ENCODE data around the gene CYBB. TPM values are rescaled to one million over a fixed set of nuclear protein-coding genes. Genes with fewer than 3 reads are reported as not detected.

The CYBB gene
- total and polyA plus RNA-seq, 2 of the 4 experiments (the other 2 are of a cell fraction) = not detected

DNA sequence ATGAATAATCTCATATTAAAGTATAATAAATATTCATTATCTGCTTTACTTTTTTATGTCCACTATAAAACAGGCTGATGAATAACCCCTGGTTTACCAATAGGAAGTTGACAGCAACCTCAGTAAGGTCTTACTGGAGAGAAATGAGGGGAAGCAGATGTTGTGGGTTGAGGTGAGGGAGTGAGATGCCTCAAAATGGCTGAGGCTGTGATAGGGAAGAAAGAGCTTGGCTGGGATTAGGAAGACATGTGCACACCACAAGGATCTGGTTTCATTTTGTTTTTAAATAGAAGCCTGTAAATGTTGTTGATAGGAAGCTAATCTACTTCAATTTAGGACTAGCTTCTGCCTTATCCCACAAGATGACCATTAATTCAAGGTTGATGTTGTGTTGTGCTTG lies 14.4 kb upstream of the CYBB start:
- Histone ChIP-seq H3K56ac (ENCODE audit: extremely low read depth, insufficient read depth, low read length) (no peak overlapping the region), H2BK5ac (ENCODE audit: low read depth, low read length, poor library complexity, severe bottlenecking) (no peak overlapping the region), H3K9me3 (ENCODE audit: control insufficient read depth, insufficient read depth, low read length) (no peaks in the 10 kb centered on the region), H3K18ac (ENCODE audit: low read depth, low read length) (no peak overlapping the region), H3K4me3 (ENCODE audit: insufficient read depth, low read depth, low read length) (no peak overlapping the region), H3K14ac (replicated peaks; ENCODE audit: low read depth, low read length) (no peak overlapping the region), H4K5ac (ENCODE audit: low read depth, low read length) (no peak overlapping the region), H2BK120ac (ENCODE audit: low read depth, low read length) (no peak overlapping the region), H2BK15ac (ENCODE audit: low read depth, low read length) (no peak overlapping the region), H2AK5ac (ENCODE audit: low read depth, low read length) (no peak overlapping the region), H4K91ac (ENCODE audit: insufficient read depth, low read depth, low read length) (no peak overlapping the region), H2BK20ac (ENCODE audit: low read depth, low read length) (no peak overlapping the region), H3K27ac (ENCODE audit: insufficient read depth, low read length) (no peak overlapping the region), H2AFZ (replicated peaks; ENCODE audit: low read length, poor library complexity) (no peak overlapping the region), H4K20me1 (ENCODE audit: insufficient read depth, low read length) (no peaks in the 10 kb centered on the region), H3K23ac (ENCODE audit: low read depth, low read length) (no peak overlapping the region), H3K27me3 (ENCODE audit: control insufficient read depth, insufficient read depth, low read length) (peaks cover 1% of the 10 kb centered on the region; the same call in 1 of the 2 replicates), H3K4me2 (ENCODE audit: low read depth, low read length) (no peak overlapping the region), H2AK9ac (replicated peaks; ENCODE audit: low read depth, low read length, poor library complexity) (no peak overlapping the region), H3K4me1 (ENCODE audit: control insufficient read depth, insufficient read depth, low read length) (no peaks in the 10 kb centered on the region), H3K9me1 (ENCODE audit: insufficient read depth, low read length) (no peaks in the 10 kb centered on the region), H4K8ac (ENCODE audit: low read depth in 2 of 2, low read length in 2 of 2) (no peak overlapping the region), H3K36me3 (ENCODE audit: control insufficient read depth, insufficient read depth, low read length) (no peaks in the 10 kb centered on the region), H3K4ac (ENCODE audit: low read depth, low read length) (no peak overlapping the region), H3K9ac (ENCODE audit: low read depth, low read length) (no peak overlapping the region), H3K79me1 (ENCODE audit: low read depth in 1 of 2, low read length in 2 of 2) (no peaks in the 10 kb centered on the region)
- dilution Hi-C loops (cut with HindIII; ENCODE audit: low sequenced_read_pairs, unreplicated experiment) = no loop called here
- CTCF ChIA-PET = no interaction called here
- POLR2A ChIA-PET (ENCODE audit: unreplicated experiment) = no interaction called here
- in situ Hi-C loops (cut with MboI; ENCODE audit: low sequenced_read_pairs) = no loop called here
- TF ChIP-seq, protein P1, sequence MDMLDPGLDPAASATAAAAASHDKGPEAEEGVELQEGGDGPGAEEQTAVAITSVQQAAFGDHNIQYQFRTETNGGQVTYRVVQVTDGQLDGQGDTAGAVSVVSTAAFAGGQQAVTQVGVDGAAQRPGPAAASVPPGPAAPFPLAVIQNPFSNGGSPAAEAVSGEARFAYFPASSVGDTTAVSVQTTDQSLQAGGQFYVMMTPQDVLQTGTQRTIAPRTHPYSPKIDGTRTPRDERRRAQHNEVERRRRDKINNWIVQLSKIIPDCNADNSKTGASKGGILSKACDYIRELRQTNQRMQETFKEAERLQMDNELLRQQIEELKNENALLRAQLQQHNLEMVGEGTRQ (IDR thresholded peaks at IDR 0.05; ENCODE audit: low read depth, low read length) = no peak
- TF ChIP-seq NFE2L2 (IDR thresholded peaks at IDR 0.05; ENCODE audit: low read depth, low read length) = no peak
- no peak for TF ChIP-seq ELK1 (IDR thresholded peaks at IDR 0.05; ENCODE audit: borderline replicate concordance, low read depth, low read length)
- TF ChIP-seq RFX5 (IDR thresholded peaks at IDR 0.05; ENCODE audit: low read depth, low read length) = no peak
- TF ChIP-seq RAD21 (IDR thresholded peaks at IDR 0.05; ENCODE audit: low read length) = no peak
- no peak for TF ChIP-seq MXI1 (IDR thresholded peaks at IDR 0.05; ENCODE audit: borderline replicate concordance, low read depth, low read length)
- no peak for TF ChIP-seq FOS (IDR thresholded peaks at IDR 0.05; ENCODE audit: low read depth, low read length)
- TF ChIP-seq SMC3 (IDR thresholded peaks at IDR 0.05; ENCODE audit: low read depth, low read length) = no peak
- no peak for TF ChIP-seq POLR2A (IDR thresholded peaks at IDR 0.05; ENCODE audit: low read depth, low read length)
- TF ChIP-seq CEBPB (IDR thresholded peaks at IDR 0.05; ENCODE audit: low read depth, low read length) = no peak
- TF ChIP-seq RCOR1 (IDR thresholded peaks at IDR 0.05; ENCODE audit: insufficient replicate concordance, low read length) = no peak
- ATAC-seq (ENCODE audit: low read depth) = no peak
- no TSS peak for BruUV-seq (replicated peaks)
- intact Hi-C loops (cut with micrococcal nuclease) = no loop called here
- DNase-seq = no peak

Measured in IMR-90 (cell line).